Measurements from ENCODE around the gene MTF1. TPM values are rescaled to one million over a fixed set of nuclear protein-coding genes. Genes with fewer than 3 reads are reported as not detected.

Gene MTF1
- total RNA-seq, 1 donor from 2014 or later, result 30.3 TPM

DNA sequence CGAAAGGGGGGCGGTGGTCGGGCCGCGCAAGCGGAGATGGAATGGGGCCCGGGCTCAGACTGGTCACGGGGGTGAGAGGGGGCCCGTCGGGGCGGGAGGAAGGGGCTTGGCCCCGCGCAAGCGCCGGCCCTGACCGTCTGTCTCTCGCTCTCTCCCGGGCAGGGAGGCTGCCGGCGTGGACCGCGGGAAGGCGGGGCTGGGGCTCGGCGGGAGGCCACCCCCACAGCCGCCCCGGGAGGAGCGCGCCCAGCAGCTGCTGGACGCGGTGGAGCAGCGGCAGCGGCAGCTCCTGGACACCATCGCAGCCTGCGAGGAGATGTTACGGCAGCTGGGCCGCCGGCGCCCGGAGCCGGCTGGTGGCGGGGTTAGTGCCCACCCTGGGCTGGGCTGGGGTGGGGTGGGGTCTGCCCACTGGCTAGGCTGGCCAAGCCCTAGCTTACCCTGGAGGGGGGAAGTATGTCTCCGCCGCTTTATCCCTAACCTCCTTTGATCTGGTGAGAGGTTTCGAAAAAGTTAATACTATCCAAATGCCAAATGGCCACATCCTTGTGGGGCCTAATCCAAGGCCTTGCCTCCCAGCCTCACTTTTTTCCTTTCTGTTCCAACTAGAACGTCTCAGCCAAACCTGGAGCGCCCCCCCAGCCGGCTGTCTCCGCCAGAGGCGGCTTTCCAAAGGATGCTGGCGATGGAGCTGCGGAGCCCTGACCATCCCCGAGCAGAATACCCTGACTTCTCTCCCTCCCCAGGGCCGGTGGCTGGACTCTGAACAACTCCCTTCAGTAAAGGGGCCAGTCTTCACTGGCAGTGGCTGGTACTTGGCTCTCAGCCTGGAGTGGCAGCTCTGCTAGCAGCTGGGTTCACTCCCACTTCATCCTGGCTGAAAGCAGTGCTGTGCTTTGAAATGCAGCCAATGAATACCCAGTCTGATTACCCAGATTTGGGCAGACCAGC lies 50.7 kb downstream of the MTF1 start:
- H3K36me3 ChIP-seq, result peaks cover 33% of the 10 kb centered on the region
- DNase-seq (peak; percentile 54), ATAC-seq (peak; percentile 90 to 91)
- no peaks in the 10 kb centered on the region for H3K27me3 ChIP-seq (ENCODE audit: low read depth)
- TF ChIP-seq, protein P1, sequence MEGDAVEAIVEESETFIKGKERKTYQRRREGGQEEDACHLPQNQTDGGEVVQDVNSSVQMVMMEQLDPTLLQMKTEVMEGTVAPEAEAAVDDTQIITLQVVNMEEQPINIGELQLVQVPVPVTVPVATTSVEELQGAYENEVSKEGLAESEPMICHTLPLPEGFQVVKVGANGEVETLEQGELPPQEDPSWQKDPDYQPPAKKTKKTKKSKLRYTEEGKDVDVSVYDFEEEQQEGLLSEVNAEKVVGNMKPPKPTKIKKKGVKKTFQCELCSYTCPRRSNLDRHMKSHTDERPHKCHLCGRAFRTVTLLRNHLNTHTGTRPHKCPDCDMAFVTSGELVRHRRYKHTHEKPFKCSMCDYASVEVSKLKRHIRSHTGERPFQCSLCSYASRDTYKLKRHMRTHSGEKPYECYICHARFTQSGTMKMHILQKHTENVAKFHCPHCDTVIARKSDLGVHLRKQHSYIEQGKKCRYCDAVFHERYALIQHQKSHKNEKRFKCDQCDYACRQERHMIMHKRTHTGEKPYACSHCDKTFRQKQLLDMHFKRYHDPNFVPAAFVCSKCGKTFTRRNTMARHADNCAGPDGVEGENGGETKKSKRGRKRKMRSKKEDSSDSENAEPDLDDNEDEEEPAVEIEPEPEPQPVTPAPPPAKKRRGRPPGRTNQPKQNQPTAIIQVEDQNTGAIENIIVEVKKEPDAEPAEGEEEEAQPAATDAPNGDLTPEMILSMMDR (IDR thresholded peaks at IDR 0.05), result no peak
- peak overlapping the region; percentile 93 for H3K4me3 ChIP-seq
- H3K9me3 ChIP-seq, result no peaks in the 10 kb centered on the region
- H3K4me1 ChIP-seq, result peaks cover 27% of the 10 kb centered on the region
- peak overlapping the region; percentile 93 for H3K27ac ChIP-seq
- intact Hi-C loops (cut with DNase I), result no loop called here

DNA sequence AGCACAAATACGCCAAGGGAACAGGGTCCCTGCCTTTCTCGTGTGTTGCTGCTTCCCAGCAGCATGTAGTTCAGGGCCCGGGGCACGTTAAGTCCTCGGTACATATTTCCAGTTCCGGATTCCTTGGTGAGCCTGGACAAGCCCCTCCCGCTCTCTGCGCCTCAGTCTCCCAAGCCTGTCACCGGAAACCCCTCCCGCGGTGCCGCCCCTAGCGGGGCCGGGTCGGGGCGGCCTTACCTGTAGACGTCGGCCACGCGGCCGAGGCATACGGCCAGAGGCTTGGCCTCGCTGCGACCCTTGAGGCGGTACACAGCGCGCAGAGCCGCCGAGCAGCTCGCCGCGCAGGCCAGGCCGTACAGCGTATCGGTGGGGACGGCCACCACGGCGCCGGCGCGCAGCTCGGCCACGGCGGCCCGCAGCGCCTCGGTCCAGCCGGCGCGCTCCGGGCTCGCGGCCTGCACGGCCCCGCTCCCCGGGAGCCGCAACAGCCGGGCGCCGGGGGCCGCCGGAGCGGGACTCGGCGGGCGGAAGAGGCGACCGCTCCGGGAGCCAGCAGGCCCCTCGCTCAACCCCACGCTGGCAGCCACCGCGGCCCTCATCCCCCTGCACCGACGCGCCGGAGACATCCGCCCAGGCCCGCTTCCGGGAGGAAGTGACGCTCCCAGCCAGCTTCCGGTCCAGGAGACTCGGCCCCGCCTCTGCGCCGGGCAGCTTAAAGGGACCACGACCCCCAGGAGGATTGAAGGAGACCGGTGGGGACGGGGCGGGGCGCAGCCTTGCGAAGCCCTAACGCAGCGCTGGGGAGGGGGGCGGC lies 51.6 kb downstream of the MTF1 start, which contains the start of the genes C1orf122 and YRDC:
Gene C1orf122, plus strand, starts transcription at position 236 of the 814 bp plus-strand sequence. CDS start 615 bp downstream, outside the sequence.
Gene YRDC, minus strand, starts transcription at position 654 of the 814 bp plus-strand sequence. Its CDS starts 28 bp downstream, at position 626.
- Histone ChIP-seq H3K36me3 (peaks cover 42% of the 10 kb centered on the region), H3K27ac (peak within 1 kb of the TSS; percentile 93), H3K9me3 (no peaks in the 10 kb centered on the region), H3K4me3 (peak within 1 kb of the TSS; percentile 93), H3K4me1 (peaks cover 27% of the 10 kb centered on the region), H3K27me3 (ENCODE audit: low read depth) (no peaks in the 10 kb centered on the region)
- intact Hi-C loops (cut with DNase I), result no loop called here
- ATAC-seq (peak; percentile 96 to 97), DNase-seq (peak; percentile 96)
- TF ChIP-seq, protein P1 (IDR thresholded peaks at IDR 0.05), result no peak

DNA sequence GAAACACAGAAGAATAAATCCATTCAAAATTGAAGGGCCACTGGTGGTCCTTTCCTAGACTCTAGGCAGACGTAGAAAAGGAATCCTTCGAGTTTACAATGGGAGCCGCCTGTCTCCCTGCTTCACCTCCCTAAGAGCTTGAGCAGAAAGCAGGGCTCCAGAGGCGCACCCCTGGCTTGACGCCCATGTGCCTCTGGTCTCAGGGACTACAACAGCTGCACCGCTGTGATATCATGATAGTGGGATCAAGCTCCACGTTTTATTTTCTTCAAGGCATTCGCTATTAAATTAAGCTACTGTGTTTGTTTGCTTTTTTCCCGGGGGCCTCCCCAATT lies 52.2 kb downstream of the MTF1 start:
- Histone ChIP-seq H3K36me3 (peaks cover 48% of the 10 kb centered on the region), H3K9me3 (no peaks in the 10 kb centered on the region), H3K4me3 (peak overlapping the region; percentile 93), H3K4me1 (peaks cover 27% of the 10 kb centered on the region), H3K27ac (peak overlapping the region; percentile 93), H3K27me3 (ENCODE audit: low read depth) (no peaks in the 10 kb centered on the region)
- intact Hi-C loops (cut with DNase I), result no loop called here
- DNase-seq (no peak), ATAC-seq (no peak)
- TF ChIP-seq, protein P1 (IDR thresholded peaks at IDR 0.05), result no peak

DNA sequence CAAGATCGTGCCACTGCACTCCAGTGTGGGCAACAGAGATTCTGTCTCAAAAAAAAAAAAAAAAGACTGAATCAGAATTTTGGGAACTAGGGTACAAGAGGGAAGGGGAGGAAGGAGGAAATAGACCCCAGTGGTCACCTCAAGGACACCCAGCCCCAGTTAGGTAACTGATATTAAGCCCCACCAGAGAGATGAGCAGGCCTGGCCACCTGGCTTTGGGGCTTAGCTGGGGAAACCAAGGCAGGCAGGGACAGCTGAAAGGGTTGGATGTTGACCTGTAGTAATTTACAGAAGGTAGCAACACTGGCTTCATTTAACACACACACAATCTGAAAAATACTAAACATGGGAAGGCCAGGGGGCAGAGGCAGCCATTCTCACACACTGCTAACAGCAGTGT lies 57.0 kb downstream of the MTF1 start:
- Histone ChIP-seq H3K4me3 (no peak overlapping the region), H3K36me3 (peaks cover 72% of the 10 kb centered on the region), H3K27ac (no peak overlapping the region), H3K27me3 (ENCODE audit: low read depth) (no peaks in the 10 kb centered on the region), H3K4me1 (peaks cover 13% of the 10 kb centered on the region), H3K9me3 (no peaks in the 10 kb centered on the region)
- intact Hi-C loops (cut with DNase I), result no loop called here
- ATAC-seq (no peak), DNase-seq (no peak)
- TF ChIP-seq, protein P1 (IDR thresholded peaks at IDR 0.05), result no peak

DNA sequence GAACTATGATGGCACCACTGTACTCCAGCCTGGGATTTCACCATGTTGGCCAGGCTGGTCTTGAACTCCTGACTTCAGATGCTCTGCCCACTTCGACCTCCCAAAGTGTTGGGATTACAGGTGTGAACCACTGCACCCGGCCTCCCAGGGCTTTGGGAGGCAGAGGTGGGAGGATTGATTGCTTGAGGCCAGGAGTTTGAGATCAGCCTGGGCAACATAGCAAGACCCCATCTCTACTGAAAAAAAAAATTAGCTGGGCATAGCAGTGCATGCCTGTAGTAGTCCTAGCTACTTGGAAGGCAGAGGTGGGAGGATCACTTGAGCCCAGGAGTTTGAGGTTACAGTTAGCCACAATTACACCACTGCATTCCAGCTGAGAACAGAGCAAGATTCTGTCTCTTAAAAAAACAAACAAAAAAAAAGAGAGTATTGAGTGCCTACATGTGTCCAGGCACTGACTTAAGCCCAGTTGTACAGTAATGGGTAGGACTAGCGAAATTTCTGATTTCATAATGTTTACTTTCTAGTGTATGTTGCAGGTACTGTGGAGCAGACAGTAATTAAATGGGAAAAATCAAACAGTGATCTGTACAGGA lies 61.5 kb downstream of the MTF1 start:
- intact Hi-C loops (cut with DNase I), result no loop called here
- DNase-seq (no peak), ATAC-seq (no peak)
- TF ChIP-seq, protein P1 (IDR thresholded peaks at IDR 0.05), result no peak
- Histone ChIP-seq H3K27ac (no peak overlapping the region), H3K4me3 (no peak overlapping the region), H3K27me3 (ENCODE audit: low read depth) (peaks cover 3% of the 10 kb centered on the region), H3K4me1 (peaks cover 20% of the 10 kb centered on the region), H3K36me3 (peaks cover 31% of the 10 kb centered on the region), H3K9me3 (no peaks in the 10 kb centered on the region)
